PFSK-1 (cell line): Measurements from ENCODE around the gene TMEM132D.

ENCODE experiments used
- FOXP2 ChIP-seq: optimal IDR thresholded peaks from 2 replicates; pipeline ENCODE3; 2011; ENCODE audit warnings: borderline replicate concordance, control low read depth, inconsistent platforms; ENCODE audit not compliant: insufficient read depth; ENCODE audit errors: extremely low read length, extremely low read depth
- POLR2AphosphoS5 ChIP-seq: IDR thresholded peaks from 2 replicates; pipeline ENCODE4 v1.6.1; 2012; ENCODE audit warnings: low read depth, mild to moderate bottlenecking, control low read depth, low read length, moderate library complexity
- SIN3A ChIP-seq: IDR thresholded peaks from 2 replicates; pipeline ENCODE4 v1.6.1; 2012; ENCODE audit warnings: mild to moderate bottlenecking, low read length, moderate library complexity, borderline replicate concordance; ENCODE audit not compliant: insufficient read depth
- TAF1 ChIP-seq: IDR thresholded peaks from 2 replicates; pipeline ENCODE4 v1.6.1; 2012; ENCODE audit warnings: low read length, control low read depth, borderline replicate concordance; ENCODE audit not compliant: insufficient read depth
- TF ChIP-seq, protein P1 (sequence below), 2 experiments: IDR thresholded peaks; 2 replicates each; pipeline versions ENCODE4 v1.6.1 to v1.8.0; 2011 to 2012; ENCODE audit warnings: low read depth in 2 of 2, low read length in 2 of 2, control low read depth in 1 of 2, inconsistent platforms in 1 of 2, mild to moderate bottlenecking in 1 of 2, moderate library complexity in 1 of 2; ENCODE audit not compliant: insufficient read depth in 1 of 2

GRCh38 chr12:129207084-129207483, 696.7 kb downstream of the TMEM132D start:
- no peak for TF ChIP-seq POLR2AphosphoS5
- no peak for TF ChIP-seq TAF1
- TF ChIP-seq, protein P1, sequence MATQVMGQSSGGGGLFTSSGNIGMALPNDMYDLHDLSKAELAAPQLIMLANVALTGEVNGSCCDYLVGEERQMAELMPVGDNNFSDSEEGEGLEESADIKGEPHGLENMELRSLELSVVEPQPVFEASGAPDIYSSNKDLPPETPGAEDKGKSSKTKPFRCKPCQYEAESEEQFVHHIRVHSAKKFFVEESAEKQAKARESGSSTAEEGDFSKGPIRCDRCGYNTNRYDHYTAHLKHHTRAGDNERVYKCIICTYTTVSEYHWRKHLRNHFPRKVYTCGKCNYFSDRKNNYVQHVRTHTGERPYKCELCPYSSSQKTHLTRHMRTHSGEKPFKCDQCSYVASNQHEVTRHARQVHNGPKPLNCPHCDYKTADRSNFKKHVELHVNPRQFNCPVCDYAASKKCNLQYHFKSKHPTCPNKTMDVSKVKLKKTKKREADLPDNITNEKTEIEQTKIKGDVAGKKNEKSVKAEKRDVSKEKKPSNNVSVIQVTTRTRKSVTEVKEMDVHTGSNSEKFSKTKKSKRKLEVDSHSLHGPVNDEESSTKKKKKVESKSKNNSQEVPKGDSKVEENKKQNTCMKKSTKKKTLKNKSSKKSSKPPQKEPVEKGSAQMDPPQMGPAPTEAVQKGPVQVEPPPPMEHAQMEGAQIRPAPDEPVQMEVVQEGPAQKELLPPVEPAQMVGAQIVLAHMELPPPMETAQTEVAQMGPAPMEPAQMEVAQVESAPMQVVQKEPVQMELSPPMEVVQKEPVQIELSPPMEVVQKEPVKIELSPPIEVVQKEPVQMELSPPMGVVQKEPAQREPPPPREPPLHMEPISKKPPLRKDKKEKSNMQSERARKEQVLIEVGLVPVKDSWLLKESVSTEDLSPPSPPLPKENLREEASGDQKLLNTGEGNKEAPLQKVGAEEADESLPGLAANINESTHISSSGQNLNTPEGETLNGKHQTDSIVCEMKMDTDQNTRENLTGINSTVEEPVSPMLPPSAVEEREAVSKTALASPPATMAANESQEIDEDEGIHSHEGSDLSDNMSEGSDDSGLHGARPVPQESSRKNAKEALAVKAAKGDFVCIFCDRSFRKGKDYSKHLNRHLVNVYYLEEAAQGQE (IDR thresholded peaks at IDR 0.05; ENCODE audit: insufficient read depth in 1 of 2, low read depth in 2 of 2, low read length in 2 of 2): no peak
- no peak for TF ChIP-seq FOXP2
- TF ChIP-seq SIN3A: no peak
